ENCODE measurements around the gene MED10.

- TF ChIP-seq CTCF (IDR thresholded peaks at IDR 0.05) (no peak), POLR2A (IDR thresholded peaks at IDR 0.05) (no peak)
Observed at GRCh38 chr5:6403416-6403815, 25.1 kb upstream of the MED10 start.

Data from thyroid gland (tissue), 4 donors.